Measurements from ENCODE around the gene ACSBG1. TPM values are rescaled to one million over a fixed set of nuclear protein-coding genes. Genes with fewer than 3 reads are reported as not detected.

ACSBG1 gene
- total and polyA plus RNA-seq, 10 of the 15 experiments (the other 5 are each of a cell fraction or from before 2014, with no cell fraction given), result 0.11 to 0.75 (median 0.42) TPM

- FAIRE-seq, result no peak
Measured at GRCh38 chr15:78200276-78200930, 34.0 kb downstream of the ACSBG1 start.

More at GRCh38 chr15:78200276-78200930, 34.0 kb downstream of the ACSBG1 start:
- peaks cover 0 to 2% of the 10 kb centered on the region in 2 experiments; a peak in 2 of 4 replicates for H3K27me3 ChIP-seq (replicated peaks in 1 of 2; ENCODE audit: control insufficient read depth in 2 of 2, insufficient read depth in 2 of 2, low read length in 1 of 2)
- WGBS (ENCODE audit: insufficient coverage, insufficient replicate concordance, low lambda C conversion rate, missing lambda C conversion rate), result 53% methylated on average over 10 of the region's 10 CpGs
- H3K36me3 ChIP-seq (ENCODE audit: control insufficient read depth in 2 of 2, insufficient read depth in 2 of 2, low read length in 1 of 2), result no peaks in the 10 kb centered on the region
- no peak overlapping the region for H3K4me3 ChIP-seq
- no peaks in the 10 kb centered on the region for H3K79me2 ChIP-seq (ENCODE audit: control insufficient read depth, insufficient read depth, low read length)
- intact Hi-C loops (cut with micrococcal nuclease; ENCODE audit: unreplicated experiment) (no loop called here), in situ Hi-C loops (cut with MboI) (no loop called here)
- no peak overlapping the region for H2AFZ ChIP-seq (ENCODE audit: control insufficient read depth, low read depth, low read length)
- ChIA-PET SMC1A (ENCODE audit: uncharacterized antibody, unreplicated experiment) (interaction anchor here (2.0 kb wide), 1 partner anchor 88 kb away, joined by 4 read pairs; no protein-coding TSS in a partner anchor), POLR2A (no interaction called here), RAD21 (ENCODE audit: unreplicated experiment) (no interaction called here), CTCF (interaction anchor here (0.9 to 2.3 kb wide), 4 partner anchors 11 to 130 kb away, joined by 3 to 13 read pairs (median 7); no protein-coding TSS in a partner anchor)
- no peak overlapping the region for H3K4me2 ChIP-seq (ENCODE audit: control insufficient read depth, insufficient read depth)
- no peak overlapping the region for H3K9ac ChIP-seq (ENCODE audit: control insufficient read depth, insufficient read depth, low read length)
- H4K20me1 ChIP-seq (ENCODE audit: control insufficient read depth, insufficient read depth), result no peaks in the 10 kb centered on the region
- TF ChIP-seq TAF1 (IDR thresholded peaks at IDR 0.05; ENCODE audit: borderline replicate concordance, low read depth, low read length) (no peak), YBX1 (IDR thresholded peaks at IDR 0.05) (no peak), GABPA (IDR thresholded peaks at IDR 0.05; ENCODE audit: low read depth) (no peak), RELB (IDR thresholded peaks at IDR 0.05; ENCODE audit: low read depth) (no peak), BRCA1 (IDR thresholded peaks at IDR 0.05; ENCODE audit: low read depth, low read length) (no peak)
- TF ChIP-seq, protein P1, sequence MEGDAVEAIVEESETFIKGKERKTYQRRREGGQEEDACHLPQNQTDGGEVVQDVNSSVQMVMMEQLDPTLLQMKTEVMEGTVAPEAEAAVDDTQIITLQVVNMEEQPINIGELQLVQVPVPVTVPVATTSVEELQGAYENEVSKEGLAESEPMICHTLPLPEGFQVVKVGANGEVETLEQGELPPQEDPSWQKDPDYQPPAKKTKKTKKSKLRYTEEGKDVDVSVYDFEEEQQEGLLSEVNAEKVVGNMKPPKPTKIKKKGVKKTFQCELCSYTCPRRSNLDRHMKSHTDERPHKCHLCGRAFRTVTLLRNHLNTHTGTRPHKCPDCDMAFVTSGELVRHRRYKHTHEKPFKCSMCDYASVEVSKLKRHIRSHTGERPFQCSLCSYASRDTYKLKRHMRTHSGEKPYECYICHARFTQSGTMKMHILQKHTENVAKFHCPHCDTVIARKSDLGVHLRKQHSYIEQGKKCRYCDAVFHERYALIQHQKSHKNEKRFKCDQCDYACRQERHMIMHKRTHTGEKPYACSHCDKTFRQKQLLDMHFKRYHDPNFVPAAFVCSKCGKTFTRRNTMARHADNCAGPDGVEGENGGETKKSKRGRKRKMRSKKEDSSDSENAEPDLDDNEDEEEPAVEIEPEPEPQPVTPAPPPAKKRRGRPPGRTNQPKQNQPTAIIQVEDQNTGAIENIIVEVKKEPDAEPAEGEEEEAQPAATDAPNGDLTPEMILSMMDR (IDR thresholded peaks at IDR 0.05 in 2 of 3, conservative IDR thresholded peaks at IDR 0.05 in 1 of 3; ENCODE audit: control insufficient read depth in 2 of 3, extremely low read depth in 1 of 3, insufficient read depth in 1 of 3, low read depth in 3 of 3, low read length in 3 of 3), result no peak
- H3K27ac ChIP-seq (ENCODE audit: control insufficient read depth, insufficient read depth), result no peak overlapping the region
- H3K4me1 ChIP-seq (ENCODE audit: control insufficient read depth, insufficient read depth, low read length), result no peaks in the 10 kb centered on the region
- BruUV-seq (replicated peaks), result no TSS peak
- no peaks in the 10 kb centered on the region for H3K9me3 ChIP-seq (replicated peaks; ENCODE audit: control insufficient read depth, insufficient read depth, low read length)
- ATAC-seq (no peak), DNase-seq (ENCODE audit: low read depth, low spot score) (no peak)

Data from GM12878 (cell line).